HG03097 (cell line): ENCODE results near the gene LRRC30.
"Not testable (repeated sequence)": the region's sequence is repeated elsewhere in the genome, so short reads cannot be mapped to it uniquely, and the experiment has no call there.

Experiments
- ATAC-seq: cut with Tn5 transposase; IDR thresholded peaks from one replicate; pipeline ENCODE4 v1.9.1; 2021; ENCODE audit not compliant: unreplicated experiment, low FRiP score

LRRC30 gene

GRCh38 chr18:7230626-7231349 is at the start of gene LRRC30:
TSS of gene LRRC30 (plus strand) at chr18:7231089. CDS start at chr18:7231139, 50 bp downstream.
- no peak for ATAC-seq

GRCh38 chr18:7185701-7186100 is 45.2 kb upstream of the LRRC30 start:
- ATAC-seq: no peak

- no peak for ATAC-seq
These were observed 40.2 kb upstream of the LRRC30 start for GRCh38 chr18:7190547-7191156.

GRCh38 chr18:7191736-7192135 is 39.2 kb upstream of the LRRC30 start:
- ATAC-seq: no peak

- no peak for ATAC-seq
These were observed 35.6 kb upstream of the LRRC30 start for GRCh38 chr18:7195266-7195665.

- no peak for ATAC-seq
These were observed 34.5 kb upstream of the LRRC30 start for GRCh38 chr18:7196421-7196820.

- ATAC-seq: no peak
These were observed 33.0 kb upstream of the LRRC30 start for GRCh38 chr18:7197854-7198253.

GRCh38 chr18:7198326-7198725 is 32.6 kb upstream of the LRRC30 start:
- no peak for ATAC-seq

- ATAC-seq: no peak
These were observed 29.8 kb upstream of the LRRC30 start for GRCh38 chr18:7201096-7201495.

- ATAC-seq: no peak
These were observed 28.7 kb upstream of the LRRC30 start for GRCh38 chr18:7202169-7202568.

GRCh38 chr18:7203601-7204000 is 27.3 kb upstream of the LRRC30 start:
- not testable (repeated sequence) for ATAC-seq

GRCh38 chr18:7205346-7205745 is 25.5 kb upstream of the LRRC30 start:
- no peak for ATAC-seq

- ATAC-seq: no peak
These were observed 24.7 kb upstream of the LRRC30 start for GRCh38 chr18:7206217-7206616.

- no peak for ATAC-seq
These were observed 23.4 kb upstream of the LRRC30 start for GRCh38 chr18:7207366-7207915.

GRCh38 chr18:7221424-7222155 is 9.3 kb upstream of the LRRC30 start:
- no peak for ATAC-seq

- no peak for ATAC-seq
These were observed 6.7 kb upstream of the LRRC30 start for GRCh38 chr18:7224198-7224597.

GRCh38 chr18:7232218-7232617 is 1.3 kb downstream of the LRRC30 start:
- no peak for ATAC-seq

- ATAC-seq: no peak
These were observed 2.4 kb downstream of the LRRC30 start for GRCh38 chr18:7233134-7233810.

GRCh38 chr18:7234091-7234490 is 3.2 kb downstream of the LRRC30 start:
- ATAC-seq: no peak

GRCh38 chr18:7234956-7235355 is 4.1 kb downstream of the LRRC30 start:
- ATAC-seq: no peak

- ATAC-seq: no peak
These were observed 5.2 kb downstream of the LRRC30 start for GRCh38 chr18:7236072-7236471.
